Measurements from ENCODE around the gene ASCC2. TPM values are rescaled to one million over a fixed set of nuclear protein-coding genes. Genes with fewer than 3 reads are reported as not detected.

ASCC2 gene
- total and polyA plus RNA-seq, 2 of the 4 experiments (the other 2 are of a cell fraction), result 40.0 to 62.2 TPM

DNA sequence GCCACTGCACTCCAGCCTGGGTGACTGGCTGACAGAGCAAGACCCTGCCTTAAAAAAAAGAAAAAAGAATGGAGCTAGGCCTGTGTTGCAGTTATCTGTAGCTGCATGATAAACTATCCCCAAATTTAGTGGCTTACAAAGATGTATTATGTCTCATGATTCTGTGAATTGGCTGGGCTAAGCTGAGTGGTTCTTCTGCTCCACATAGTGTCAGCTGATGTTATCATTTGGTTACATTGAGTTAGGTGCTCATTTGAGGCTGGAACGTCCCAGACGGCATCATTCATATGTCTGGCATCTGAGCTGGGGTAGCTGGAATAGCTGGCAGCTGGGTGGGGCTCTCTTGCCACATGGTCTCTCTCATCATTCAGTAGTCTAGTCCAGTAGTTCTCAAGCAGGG lies 8.2 kb upstream of the ASCC2 start:
- Histone ChIP-seq H3K18ac (ENCODE audit: low read depth, low read length) (no peak overlapping the region), H3K4ac (ENCODE audit: low read depth, low read length) (no peak overlapping the region), H2BK20ac (ENCODE audit: low read depth, low read length) (no peak overlapping the region), H3K36me3 (ENCODE audit: control insufficient read depth, insufficient read depth, low read length) (no peaks in the 10 kb centered on the region), H2BK15ac (ENCODE audit: low read depth, low read length) (no peak overlapping the region), H2BK120ac (ENCODE audit: low read depth, low read length) (no peak overlapping the region), H4K8ac (ENCODE audit: low read depth in 2 of 2, low read length in 2 of 2) (no peak overlapping the region), H3K4me1 (ENCODE audit: control insufficient read depth, insufficient read depth, low read length) (0 out of 2 replicates have a peak, but pooled peaks cover 2% of the 10 kb centered on the region), H2AFZ (replicated peaks; ENCODE audit: low read length, poor library complexity) (no peak overlapping the region), H3K4me3 (ENCODE audit: insufficient read depth, low read depth, low read length) (no peak overlapping the region), H2AK9ac (replicated peaks; ENCODE audit: low read depth, low read length, poor library complexity) (no peak overlapping the region), H3K23ac (ENCODE audit: low read depth, low read length) (no peak overlapping the region), H2AK5ac (ENCODE audit: low read depth, low read length) (no peak overlapping the region), H3K14ac (replicated peaks; ENCODE audit: low read depth, low read length) (no peak overlapping the region), H3K9ac (ENCODE audit: low read depth, low read length) (no peak overlapping the region), H3K79me1 (ENCODE audit: low read depth in 1 of 2, low read length in 2 of 2) (no peaks in the 10 kb centered on the region), H4K20me1 (ENCODE audit: insufficient read depth, low read length) (peaks cover 2% of the 10 kb centered on the region; the same call in 1 of the 2 replicates), H3K27ac (ENCODE audit: insufficient read depth, low read length) (no peak overlapping the region), H2BK5ac (ENCODE audit: low read depth, low read length, poor library complexity, severe bottlenecking) (no peak overlapping the region), H3K27me3 (ENCODE audit: control insufficient read depth, insufficient read depth, low read length) (peaks cover 6% of the 10 kb centered on the region), H4K5ac (ENCODE audit: low read depth, low read length) (no peak overlapping the region), H3K4me2 (ENCODE audit: low read depth, low read length) (no peak overlapping the region), H4K91ac (ENCODE audit: insufficient read depth, low read depth, low read length) (no peak overlapping the region), H3K56ac (ENCODE audit: extremely low read depth, insufficient read depth, low read length) (no peak overlapping the region), H3K9me3 (ENCODE audit: control insufficient read depth, insufficient read depth, low read length) (peaks cover 3% of the 10 kb centered on the region), H3K9me1 (ENCODE audit: insufficient read depth, low read length) (peaks cover 5% of the 10 kb centered on the region; the same call in 1 of the 2 replicates)
- ATAC-seq (ENCODE audit: low read depth), result no peak
- 100% methylated on average over 1 of the region's 2 CpGs; no CpG with 5 or more reads in 1 of the 2 experiments for WGBS, 2 experiments (ENCODE audit: extremely low coverage in 2 of 2, insufficient read length in 1 of 2)
- TF ChIP-seq MAZ (IDR thresholded peaks at IDR 0.05; ENCODE audit: borderline replicate concordance, low read depth, low read length) (no peak), BHLHE40 (IDR thresholded peaks at IDR 0.05; ENCODE audit: low read depth, low read length) (no peak), MAFK (IDR thresholded peaks at IDR 0.05; ENCODE audit: low read depth, low read length) (no peak), CHD1 (IDR thresholded peaks at IDR 0.05; ENCODE audit: low read depth, low read length) (no peak), RCOR1 (IDR thresholded peaks at IDR 0.05; ENCODE audit: insufficient replicate concordance, low read length) (no peak), POLR2A (IDR thresholded peaks at IDR 0.05; ENCODE audit: low read depth, low read length) (no peak), MXI1 (IDR thresholded peaks at IDR 0.05; ENCODE audit: borderline replicate concordance, low read depth, low read length) (no peak), CEBPB (IDR thresholded peaks at IDR 0.05; ENCODE audit: low read depth, low read length) (no peak), FOS (IDR thresholded peaks at IDR 0.05; ENCODE audit: low read depth, low read length) (no peak), RAD21 (IDR thresholded peaks at IDR 0.05; ENCODE audit: low read length) (no peak), USF2 (IDR thresholded peaks at IDR 0.05; ENCODE audit: low read depth, low read length) (no peak), NFE2L2 (IDR thresholded peaks at IDR 0.05; ENCODE audit: low read depth, low read length) (no peak), SMC3 (IDR thresholded peaks at IDR 0.05; ENCODE audit: low read depth, low read length) (no peak), RFX5 (IDR thresholded peaks at IDR 0.05; ENCODE audit: low read depth, low read length) (no peak)
- TF ChIP-seq, protein P1, sequence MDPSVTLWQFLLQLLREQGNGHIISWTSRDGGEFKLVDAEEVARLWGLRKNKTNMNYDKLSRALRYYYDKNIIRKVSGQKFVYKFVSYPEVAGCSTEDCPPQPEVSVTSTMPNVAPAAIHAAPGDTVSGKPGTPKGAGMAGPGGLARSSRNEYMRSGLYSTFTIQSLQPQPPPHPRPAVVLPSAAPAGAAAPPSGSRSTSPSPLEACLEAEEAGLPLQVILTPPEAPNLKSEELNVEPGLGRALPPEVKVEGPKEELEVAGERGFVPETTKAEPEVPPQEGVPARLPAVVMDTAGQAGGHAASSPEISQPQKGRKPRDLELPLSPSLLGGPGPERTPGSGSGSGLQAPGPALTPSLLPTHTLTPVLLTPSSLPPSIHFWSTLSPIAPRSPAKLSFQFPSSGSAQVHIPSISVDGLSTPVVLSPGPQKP (IDR thresholded peaks at IDR 0.05; ENCODE audit: borderline replicate concordance, low read depth, low read length), result no peak
- TF ChIP-seq, protein P2, sequence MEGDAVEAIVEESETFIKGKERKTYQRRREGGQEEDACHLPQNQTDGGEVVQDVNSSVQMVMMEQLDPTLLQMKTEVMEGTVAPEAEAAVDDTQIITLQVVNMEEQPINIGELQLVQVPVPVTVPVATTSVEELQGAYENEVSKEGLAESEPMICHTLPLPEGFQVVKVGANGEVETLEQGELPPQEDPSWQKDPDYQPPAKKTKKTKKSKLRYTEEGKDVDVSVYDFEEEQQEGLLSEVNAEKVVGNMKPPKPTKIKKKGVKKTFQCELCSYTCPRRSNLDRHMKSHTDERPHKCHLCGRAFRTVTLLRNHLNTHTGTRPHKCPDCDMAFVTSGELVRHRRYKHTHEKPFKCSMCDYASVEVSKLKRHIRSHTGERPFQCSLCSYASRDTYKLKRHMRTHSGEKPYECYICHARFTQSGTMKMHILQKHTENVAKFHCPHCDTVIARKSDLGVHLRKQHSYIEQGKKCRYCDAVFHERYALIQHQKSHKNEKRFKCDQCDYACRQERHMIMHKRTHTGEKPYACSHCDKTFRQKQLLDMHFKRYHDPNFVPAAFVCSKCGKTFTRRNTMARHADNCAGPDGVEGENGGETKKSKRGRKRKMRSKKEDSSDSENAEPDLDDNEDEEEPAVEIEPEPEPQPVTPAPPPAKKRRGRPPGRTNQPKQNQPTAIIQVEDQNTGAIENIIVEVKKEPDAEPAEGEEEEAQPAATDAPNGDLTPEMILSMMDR (conservative IDR thresholded peaks at IDR 0.05; ENCODE audit: low read depth, low read length), result no peak
- CTCF ChIA-PET, result no interaction called here
- dilution Hi-C loops (cut with HindIII; ENCODE audit: low sequenced_read_pairs, unreplicated experiment), result no loop called here
- BruUV-seq (replicated peaks), result no TSS peak
- in situ Hi-C loops (cut with MboI; ENCODE audit: low sequenced_read_pairs), result no loop called here
- intact Hi-C loops (cut with micrococcal nuclease), result no loop called here
- DNase-seq, result no peak
- POLR2A ChIA-PET (ENCODE audit: unreplicated experiment), result no interaction called here

Measured in IMR-90 (cell line).